ENCODE measurements around the gene LIMA1. TPM values are rescaled to one million over a fixed set of nuclear protein-coding genes. Genes with fewer than 3 reads are reported as not detected.
A peak's percentile ranks its signal among the peaks of the same experiment; 100 is the strongest.
"Not testable (repeated sequence)": the region's sequence is repeated elsewhere in the genome, so short reads cannot be mapped to it uniquely, and the experiment has no call there.

LIMA1 gene
- total and polyA plus RNA-seq, 5 donors from 2014 or later, result 14.3 to 19.3 (median 18.6) TPM

DNA sequence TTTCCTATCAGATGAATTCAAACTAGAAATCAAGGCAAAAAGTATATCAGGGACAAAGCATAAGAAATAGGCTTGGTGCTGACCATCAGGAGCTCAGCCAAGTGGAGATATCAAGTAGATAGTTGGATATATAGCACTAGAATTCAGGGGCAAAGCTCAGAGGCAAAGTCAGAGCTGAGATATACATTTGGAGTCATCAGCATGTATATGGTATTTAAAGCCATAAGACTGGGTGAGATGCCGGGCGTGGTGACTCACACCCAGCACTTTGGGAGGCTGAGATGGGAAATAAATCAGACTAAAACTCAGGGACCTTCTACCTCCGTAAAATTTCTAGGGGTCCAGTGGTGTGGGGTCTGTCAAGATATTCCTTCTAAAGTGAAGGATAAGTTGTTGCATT, 38.9 kb upstream of the LIMA1 start:
- no peak overlapping the region for H3K27ac Mint-ChIP-seq
- ATAC-seq (ENCODE audit: low read depth in 2 of 2), result no peak
- H3K4me3 Mint-ChIP-seq, result no peak overlapping the region

DNA sequence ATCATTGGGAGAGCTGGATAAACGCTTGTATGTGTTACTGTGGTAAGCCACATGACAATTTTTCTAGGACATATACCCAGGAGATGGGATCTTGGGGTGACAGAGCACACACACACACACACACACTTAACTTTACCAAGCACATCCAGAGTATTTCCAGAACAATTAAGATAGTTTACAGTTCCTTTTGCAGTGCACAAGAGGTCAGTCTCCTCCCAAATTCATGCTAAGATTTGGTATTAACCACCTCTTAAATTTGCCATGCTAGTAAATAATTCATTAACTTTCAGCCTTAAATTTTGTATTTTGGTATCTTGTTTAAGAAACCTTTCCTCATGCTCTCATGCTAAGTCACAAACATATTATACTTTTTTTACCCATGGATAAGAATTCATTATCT, 33.9 kb upstream of the LIMA1 start:
- Mint-ChIP-seq H3K36me3 (no peaks in the 10 kb centered on the region), H3K9me3 (no peaks in the 10 kb centered on the region), H3K27me3 (no peaks in the 10 kb centered on the region), H3K4me3 (no peak overlapping the region), H3K27ac (no peak overlapping the region), H3K4me1 (no peaks in the 10 kb centered on the region)
- no peak for DNase-seq
- H3K4me1 ChIP-seq (ENCODE audit: control insufficient read depth, insufficient read depth, low read length, poor library complexity, severe bottlenecking), result no peaks in the 10 kb centered on the region
- H3K9me3 ChIP-seq (ENCODE audit: control insufficient read depth in 2 of 2, low read length in 2 of 2), result no peaks in the 10 kb centered on the region
- no peak for ATAC-seq (ENCODE audit: low read depth in 2 of 2)
- H3K4me3 ChIP-seq (ENCODE audit: low read depth, low read length), result no peak overlapping the region
- H3K27ac ChIP-seq (ENCODE audit: insufficient read depth, low read length, poor library complexity, severe bottlenecking), result no peak overlapping the region
- H3K27me3 ChIP-seq (ENCODE audit: control insufficient read depth, insufficient read depth, low read length), result no peaks in the 10 kb centered on the region
- H3K36me3 ChIP-seq (ENCODE audit: control insufficient read depth, insufficient read depth, low read length), result no peaks in the 10 kb centered on the region

More for the DNA sequence above, 38.9 kb upstream of the LIMA1 start:
- Histone ChIP-seq H3K27ac (ENCODE audit: insufficient read depth, low read length, poor library complexity, severe bottlenecking) (no peak overlapping the region), H3K4me1 (ENCODE audit: control insufficient read depth, insufficient read depth, low read length, poor library complexity, severe bottlenecking) (no peaks in the 10 kb centered on the region), H3K36me3 (ENCODE audit: control insufficient read depth, insufficient read depth, low read length) (no peaks in the 10 kb centered on the region), H3K9me3 (ENCODE audit: control insufficient read depth in 2 of 2, low read length in 2 of 2) (no peaks in the 10 kb centered on the region), H3K4me3 (ENCODE audit: low read depth, low read length) (no peak overlapping the region), H3K27me3 (ENCODE audit: control insufficient read depth, insufficient read depth, low read length) (no peaks in the 10 kb centered on the region)
- H3K9me3 Mint-ChIP-seq, result no peaks in the 10 kb centered on the region
- H3K4me1 Mint-ChIP-seq, result peaks cover 0 to 4% (median 1%) of the 10 kb centered on the region in 4 donors
- H3K36me3 Mint-ChIP-seq, result peaks cover 11% of the 10 kb centered on the region
- H3K27me3 Mint-ChIP-seq, result no peaks in the 10 kb centered on the region
- DNase-seq, result no peak

DNA sequence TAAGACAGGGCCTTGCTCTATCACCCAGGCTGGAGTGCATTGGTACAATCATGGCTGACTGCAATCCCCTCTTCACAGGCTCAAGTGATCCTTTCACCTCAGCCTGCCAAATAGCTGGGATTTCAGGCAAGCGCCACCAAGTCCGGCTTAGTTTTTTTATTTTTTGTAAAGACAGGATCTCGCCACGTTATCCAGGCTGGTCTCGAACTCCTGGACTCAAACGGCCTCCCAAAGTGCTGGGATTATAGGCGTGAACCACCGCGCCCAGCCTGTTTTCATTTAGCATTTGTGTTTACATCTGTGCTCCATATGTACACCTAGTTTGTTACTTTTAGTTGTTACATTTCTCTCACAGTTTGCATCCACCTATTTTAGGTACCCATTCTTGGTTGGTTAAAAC, 32.5 kb upstream of the LIMA1 start:
- Mint-ChIP-seq H3K9me3 (no peaks in the 10 kb centered on the region), H3K4me1 (no peaks in the 10 kb centered on the region)
- H3K27ac ChIP-seq (ENCODE audit: insufficient read depth, low read length, poor library complexity, severe bottlenecking), result no peak overlapping the region

GRCh38 chr12:50314636-50315312, 31.5 kb upstream of the LIMA1 start:
- DNase-seq (peak in 2 of 3 donors; percentile 7 to 25), ATAC-seq (ENCODE audit: low read depth in 2 of 2) (no peak)

More for the DNA sequence above, 32.5 kb upstream of the LIMA1 start:
- Histone ChIP-seq H3K4me1 (ENCODE audit: control insufficient read depth, insufficient read depth, low read length, poor library complexity, severe bottlenecking) (no peaks in the 10 kb centered on the region), H3K9me3 (ENCODE audit: control insufficient read depth in 2 of 2, low read length in 2 of 2) (no peaks in the 10 kb centered on the region), H3K4me3 (ENCODE audit: low read depth, low read length) (no peak overlapping the region), H3K36me3 (ENCODE audit: control insufficient read depth, insufficient read depth, low read length) (no peaks in the 10 kb centered on the region), H3K27me3 (ENCODE audit: control insufficient read depth, insufficient read depth, low read length) (no peaks in the 10 kb centered on the region)
- H3K27me3 Mint-ChIP-seq, result no peaks in the 10 kb centered on the region
- DNase-seq, result no peak
- no peak overlapping the region for H3K27ac Mint-ChIP-seq
- no peak overlapping the region for H3K4me3 Mint-ChIP-seq
- ATAC-seq (ENCODE audit: low read depth in 2 of 2), result no peak
- H3K36me3 Mint-ChIP-seq, result no peaks in the 10 kb centered on the region

DNA sequence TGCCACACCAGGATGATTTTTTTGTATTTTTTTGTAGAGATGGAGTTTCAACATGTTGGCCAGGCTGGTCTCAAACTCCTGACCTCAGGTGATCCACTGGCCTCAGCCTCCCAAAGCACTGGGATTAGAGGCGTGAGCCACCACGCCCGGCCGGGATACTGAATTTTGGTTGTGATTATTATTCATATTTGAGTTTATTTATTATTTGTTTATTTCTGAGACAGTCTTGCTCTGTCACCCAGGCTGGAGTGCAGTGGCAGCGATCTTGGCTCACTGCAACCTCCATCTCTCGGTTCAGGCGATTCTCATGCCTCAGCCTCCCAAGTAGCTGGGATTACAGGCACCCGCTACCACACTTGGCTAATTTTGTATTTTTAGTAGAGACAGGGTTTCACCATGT, 30.7 kb upstream of the LIMA1 start:
- not testable (repeated sequence) for H3K27me3 Mint-ChIP-seq, H3K4me1 Mint-ChIP-seq

More at GRCh38 chr12:50314636-50315312, 31.5 kb upstream of the LIMA1 start:
- H3K27me3 ChIP-seq (ENCODE audit: control insufficient read depth, insufficient read depth, low read length), result no peaks in the 10 kb centered on the region
- H3K4me3 ChIP-seq (ENCODE audit: low read depth, low read length), result no peak overlapping the region
- H3K27ac Mint-ChIP-seq, result no peak overlapping the region
- no peaks in the 10 kb centered on the region for H3K27me3 Mint-ChIP-seq
- H3K36me3 Mint-ChIP-seq, result no peaks in the 10 kb centered on the region
- no peak overlapping the region for H3K4me3 Mint-ChIP-seq
- no peaks in the 10 kb centered on the region for H3K4me1 Mint-ChIP-seq
- H3K9me3 Mint-ChIP-seq, result no peaks in the 10 kb centered on the region
- H3K4me1 ChIP-seq (ENCODE audit: control insufficient read depth, insufficient read depth, low read length, poor library complexity, severe bottlenecking), result no peaks in the 10 kb centered on the region
- H3K36me3 ChIP-seq (ENCODE audit: control insufficient read depth, insufficient read depth, low read length), result no peaks in the 10 kb centered on the region
- H3K27ac ChIP-seq (ENCODE audit: insufficient read depth, low read length, poor library complexity, severe bottlenecking), result no peak overlapping the region
- H3K9me3 ChIP-seq (ENCODE audit: control insufficient read depth in 2 of 2, low read length in 2 of 2), result no peaks in the 10 kb centered on the region

GRCh38 chr12:50313256-50313931, 30.1 kb upstream of the LIMA1 start:
- DNase-seq, result no peak
- H3K4me1 ChIP-seq (ENCODE audit: control insufficient read depth, insufficient read depth, low read length, poor library complexity, severe bottlenecking), result no peaks in the 10 kb centered on the region
- no peaks in the 10 kb centered on the region for H3K27me3 ChIP-seq (ENCODE audit: control insufficient read depth, insufficient read depth, low read length)
- no peak for ATAC-seq (ENCODE audit: low read depth in 2 of 2)
- H3K4me3 ChIP-seq (ENCODE audit: low read depth, low read length), result no peak overlapping the region
- no peak overlapping the region for H3K27ac Mint-ChIP-seq
- H3K4me3 Mint-ChIP-seq, result no peak overlapping the region
- H3K36me3 ChIP-seq (ENCODE audit: control insufficient read depth, insufficient read depth, low read length), result no peaks in the 10 kb centered on the region
- no peaks in the 10 kb centered on the region for H3K27me3 Mint-ChIP-seq
- no peaks in the 10 kb centered on the region for H3K9me3 Mint-ChIP-seq
- H3K27ac ChIP-seq (ENCODE audit: insufficient read depth, low read length, poor library complexity, severe bottlenecking), result no peak overlapping the region
- H3K36me3 Mint-ChIP-seq, result no peaks in the 10 kb centered on the region
- H3K4me1 Mint-ChIP-seq, result no peaks in the 10 kb centered on the region
- H3K9me3 ChIP-seq (ENCODE audit: control insufficient read depth in 2 of 2, low read length in 2 of 2), result no peaks in the 10 kb centered on the region

More for the DNA sequence above, 30.7 kb upstream of the LIMA1 start:
- not testable (repeated sequence) for ATAC-seq (ENCODE audit: low read depth in 2 of 2); H3K27ac ChIP-seq (ENCODE audit: insufficient read depth, low read length, poor library complexity, severe bottlenecking); H3K4me1 ChIP-seq (ENCODE audit: control insufficient read depth, insufficient read depth, low read length, poor library complexity, severe bottlenecking); H3K4me3 Mint-ChIP-seq; H3K36me3 Mint-ChIP-seq; H3K36me3 ChIP-seq (ENCODE audit: control insufficient read depth, insufficient read depth, low read length); H3K4me3 ChIP-seq (ENCODE audit: low read depth, low read length); H3K9me3 Mint-ChIP-seq; H3K27me3 ChIP-seq (ENCODE audit: control insufficient read depth, insufficient read depth, low read length); H3K27ac Mint-ChIP-seq; H3K9me3 ChIP-seq (ENCODE audit: control insufficient read depth in 2 of 2, low read length in 2 of 2); DNase-seq

DNA sequence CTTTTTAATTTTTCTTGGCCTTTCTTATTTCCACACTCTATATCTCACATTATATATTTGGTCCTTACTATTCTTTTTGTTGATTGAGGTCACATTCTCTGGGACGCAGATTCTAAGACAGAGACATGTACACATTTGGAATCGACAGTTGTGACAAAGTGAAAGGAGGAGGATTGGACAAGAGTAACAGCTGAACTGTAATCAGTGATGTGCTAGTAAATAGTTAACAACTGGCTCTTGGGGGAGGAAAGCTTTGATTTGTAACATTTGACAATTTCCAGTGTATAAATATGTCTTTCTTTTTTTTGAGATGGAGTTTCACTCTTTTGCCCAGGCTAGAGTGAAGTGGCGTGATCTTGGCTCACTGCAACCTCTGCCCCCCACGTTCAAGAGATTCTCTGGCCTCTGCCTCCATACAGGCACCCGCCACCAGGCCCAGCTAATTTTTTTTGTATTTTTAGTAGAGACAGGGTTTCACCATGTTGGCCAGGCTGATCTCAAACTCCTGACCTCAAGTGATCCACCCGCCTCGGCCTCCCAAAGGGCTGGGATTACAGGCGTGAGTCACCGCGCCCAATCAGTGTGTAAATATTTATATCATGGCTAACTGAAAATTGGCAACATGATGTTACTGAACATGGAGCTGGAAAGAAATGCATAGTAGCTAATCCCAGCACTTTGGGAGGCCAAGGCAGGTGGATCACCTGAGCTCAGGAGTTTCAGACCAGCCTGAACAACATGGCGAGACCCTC, 28.7 kb upstream of the LIMA1 start:
- H3K4me3 ChIP-seq (ENCODE audit: low read depth, low read length), result not testable (repeated sequence)

More for the DNA sequence above, 28.7 kb upstream of the LIMA1 start:
- H3K36me3 ChIP-seq (ENCODE audit: control insufficient read depth, insufficient read depth, low read length); H3K4me3 Mint-ChIP-seq; DNase-seq; H3K9me3 Mint-ChIP-seq; H3K27me3 Mint-ChIP-seq; H3K27me3 ChIP-seq (ENCODE audit: control insufficient read depth, insufficient read depth, low read length); H3K9me3 ChIP-seq (ENCODE audit: control insufficient read depth in 2 of 2, low read length in 2 of 2); H3K36me3 Mint-ChIP-seq; H3K27ac ChIP-seq (ENCODE audit: insufficient read depth, low read length, poor library complexity, severe bottlenecking); H3K4me1 Mint-ChIP-seq; H3K4me1 ChIP-seq (ENCODE audit: control insufficient read depth, insufficient read depth, low read length, poor library complexity, severe bottlenecking); ATAC-seq (ENCODE audit: low read depth in 2 of 2): not testable (repeated sequence)
- peak overlapping the region in 1 of 3 donors; percentile 20 for H3K27ac Mint-ChIP-seq

Measured in CD4-positive, CD25-positive, alpha-beta regulatory T cell (primary cell).